H9 (cell line): ENCODE data around the gene EPHA2. TPM values are rescaled to one million over a fixed set of nuclear protein-coding genes. Genes with fewer than 3 reads are reported as not detected.
A peak's percentile ranks its signal among the peaks of the same experiment; 100 is the strongest.

Experiments
- DNase-seq: peaks from one replicate; pipeline ENCODE4 v3.0.0-alpha.2; 2017
- H2AFZ ChIP-seq: one replicate; pipeline ENCODE4 v1.6.1; 2013; ENCODE audit warnings: mild to moderate bottlenecking, low read length, control low read depth, moderate library complexity
- H2AK5ac ChIP-seq: 2 replicates; pipeline ENCODE4 v1.6.1; 2013; ENCODE audit warnings: low read length, control low read depth, mixed read lengths; ENCODE audit not compliant: insufficient read length
- H2BK120ac ChIP-seq: one replicate; pipeline ENCODE4 v1.6.1; 2013; ENCODE audit warnings: low read depth, mild to moderate bottlenecking, low read length, control low read depth, inconsistent platforms; ENCODE audit not compliant: poor library complexity, severe bottlenecking
- H2BK12ac ChIP-seq: 2 replicates; pipeline ENCODE4 v1.6.1; 2013; ENCODE audit warnings: low read length, control low read depth, mixed read lengths, low read depth; ENCODE audit not compliant: insufficient read length
- H2BK15ac ChIP-seq: 2 replicates; pipeline ENCODE4 v1.6.1; 2013; ENCODE audit warnings: low read depth, low read length, control low read depth
- H2BK20ac ChIP-seq: one replicate; pipeline ENCODE4 v1.6.1; 2013; ENCODE audit warnings: low read depth, mild to moderate bottlenecking, low read length, control low read depth, inconsistent platforms; ENCODE audit not compliant: poor library complexity, severe bottlenecking
- H2BK5ac ChIP-seq: 2 replicates; pipeline ENCODE4 v1.6.1; 2013; ENCODE audit warnings: low read length, control low read depth, mixed read lengths; ENCODE audit not compliant: insufficient read length
- H3K14ac ChIP-seq: 2 replicates; pipeline ENCODE4 v1.6.1; 2013; ENCODE audit warnings: low read length, control low read depth; ENCODE audit not compliant: insufficient read depth
- H3K18ac ChIP-seq: 2 replicates; pipeline ENCODE4 v1.6.1; 2013; ENCODE audit warnings: low read depth, mild to moderate bottlenecking, mixed read lengths, low read length, control low read depth; ENCODE audit not compliant: insufficient read length
- H3K23ac ChIP-seq: 2 replicates; pipeline ENCODE4 v1.6.1; 2013; ENCODE audit warnings: low read length, control low read depth, mixed read lengths, low read depth; ENCODE audit not compliant: insufficient read length
- H3K23me2 ChIP-seq: 2 replicates; pipeline ENCODE4 v1.6.1; 2013; ENCODE audit warnings: low read depth, mild to moderate bottlenecking, mixed read lengths, low read length, control low read depth; ENCODE audit not compliant: insufficient read length, poor library complexity, severe bottlenecking
- H3K27ac ChIP-seq: 2 replicates; pipeline ENCODE4 v1.5.1; 2013; ENCODE audit warnings: low read length, control low read depth, mixed read lengths, low read depth; ENCODE audit not compliant: insufficient read length
- H3K27me3 ChIP-seq: 2 replicates; pipeline ENCODE4 v1.6.1; 2013; ENCODE audit warnings: low read length, control low read depth, inconsistent platforms; ENCODE audit not compliant: insufficient read depth
- H3K4ac ChIP-seq: 2 replicates; pipeline ENCODE4 v1.6.1; 2013; ENCODE audit warnings: low read depth, mild to moderate bottlenecking, control low read depth, inconsistent platforms, low read length, moderate library complexity
- H3K4me1 ChIP-seq: 2 replicates; pipeline ENCODE4 v1.6.1; 2013; ENCODE audit warnings: low read length, control low read depth, inconsistent platforms; ENCODE audit not compliant: insufficient read depth
- H3K4me2 ChIP-seq: 2 replicates; pipeline ENCODE4 v1.6.1; 2013; ENCODE audit warnings: low read length, control low read depth, mixed read lengths; ENCODE audit not compliant: insufficient read length, insufficient read depth
- H3K56ac ChIP-seq: 2 replicates; pipeline ENCODE4 v1.6.1; 2013; ENCODE audit warnings: low read depth, mild to moderate bottlenecking, mixed read lengths, low read length, control low read depth; ENCODE audit not compliant: insufficient read length
- H3K79me1 ChIP-seq: 2 replicates; pipeline ENCODE4 v1.6.1; 2013; ENCODE audit warnings: low read depth, mild to moderate bottlenecking, moderate library complexity, low read length, control low read depth, inconsistent platforms; ENCODE audit not compliant: insufficient read depth, poor library complexity, severe bottlenecking
- H3K79me2 ChIP-seq: 2 replicates; pipeline ENCODE4 v1.6.1; 2013; ENCODE audit warnings: low read length, control low read depth, inconsistent platforms; ENCODE audit not compliant: insufficient read depth
- H3K9ac ChIP-seq: 2 replicates; pipeline ENCODE4 v1.6.1; 2013; ENCODE audit warnings: low read length, control low read depth, mixed read lengths; ENCODE audit not compliant: insufficient read length; ENCODE audit errors: extremely low read depth
- H3K9me3 ChIP-seq: one replicate; pipeline ENCODE4 v1.6.1; 2013; ENCODE audit warnings: low read depth, low read length, inconsistent platforms; ENCODE audit not compliant: control insufficient read depth
- H3T11ph ChIP-seq: one replicate; pipeline ENCODE4 v1.6.1; 2013; ENCODE audit warnings: mild to moderate bottlenecking, low read length, control low read depth, inconsistent platforms
- H4K20me1 ChIP-seq: one replicate; pipeline ENCODE4 v1.6.1; 2013; ENCODE audit not compliant: control insufficient read depth, insufficient read length, insufficient read depth
- H4K5ac ChIP-seq: 2 replicates; pipeline ENCODE4 v1.6.1; 2013; ENCODE audit warnings: low read depth, mild to moderate bottlenecking, mixed read lengths, low read length, control low read depth; ENCODE audit not compliant: insufficient read length
- H4K8ac ChIP-seq: replicated peaks from 2 replicates; pipeline ENCODE4 v1.6.1; 2013; ENCODE audit warnings: low read length, control low read depth, mixed read lengths, low read depth; ENCODE audit not compliant: insufficient read length
- H4K91ac ChIP-seq: 2 replicates; pipeline ENCODE4 v1.6.1; 2013; ENCODE audit warnings: low read depth, mild to moderate bottlenecking, moderate library complexity, mixed read lengths, low read length, control low read depth; ENCODE audit not compliant: insufficient read length
- H3K27ac Mint-ChIP-seq, 3 experiments: 2 replicates in 2 of 3; 3 replicates in 1 of 3; pipeline ENCODE4 v1.8.0; 2020 to 2021; ENCODE audit warnings: mixed read lengths in 3 of 3, mild to moderate bottlenecking in 1 of 3, moderate library complexity in 1 of 3
- H3K27me3 Mint-ChIP-seq: 2 replicates; pipeline ENCODE4 v1.8.0; 2021; ENCODE audit warnings: low read depth, mild to moderate bottlenecking, moderate library complexity, mixed read lengths
- H3K36me3 Mint-ChIP-seq, 3 experiments: 2 replicates in 2 of 3; 3 replicates in 1 of 3; pipeline ENCODE4 v1.8.0; 2020 to 2021; ENCODE audit warnings: low read depth in 3 of 3, mixed read lengths in 3 of 3; ENCODE audit not compliant: insufficient read depth in 1 of 3
- H3K4me1 Mint-ChIP-seq, 2 experiments: 2 replicates each; pipeline ENCODE4 v1.8.0; 2020; ENCODE audit warnings: mixed read lengths in 2 of 2
- H3K4me3 Mint-ChIP-seq, 2 experiments: 2 replicates in 1 of 2; 3 replicates in 1 of 2; pipeline ENCODE4 v1.8.0; 2020 to 2021; ENCODE audit warnings: mild to moderate bottlenecking in 2 of 2, mixed read lengths in 2 of 2, moderate library complexity in 1 of 2
- H3K9me3 Mint-ChIP-seq, 2 experiments: 2 replicates in 1 of 2; 3 replicates in 1 of 2; pipeline ENCODE4 v1.8.0; 2020; ENCODE audit warnings: mild to moderate bottlenecking in 2 of 2, mixed read lengths in 2 of 2, moderate library complexity in 1 of 2
- WGBS: extraction: QIAGEN DNeasy Blood & Tissue Kit; methylation state at CpG from one replicate; pipeline ENCODE4 v1.1.7; 2013; ENCODE audit warnings: missing lambda C conversion rate, low lambda C conversion rate, mixed read lengths; ENCODE audit not compliant: insufficient read length; ENCODE audit errors: extremely low coverage; 5-methylcytosine and 5-hydroxymethylcytosine counted together
- total RNA-seq: library from RNA; stranded (reverse); gene quantifications from 2 replicates; pipeline ENCODE4 v1.2.1, GENCODE V29; 2021
- TF ChIP-seq, protein P1 (sequence below): fragments of 200-600 bp; sonication (generic); conservative IDR thresholded peaks from 3 replicates; pipeline ENCODE4 v1.8.0; 2021; ENCODE audit warnings: antibody characterized with exemption, mild to moderate bottlenecking

EPHA2 gene
- total RNA-seq, 1 experiment from 2014 or later = 33.1 TPM

DNA sequence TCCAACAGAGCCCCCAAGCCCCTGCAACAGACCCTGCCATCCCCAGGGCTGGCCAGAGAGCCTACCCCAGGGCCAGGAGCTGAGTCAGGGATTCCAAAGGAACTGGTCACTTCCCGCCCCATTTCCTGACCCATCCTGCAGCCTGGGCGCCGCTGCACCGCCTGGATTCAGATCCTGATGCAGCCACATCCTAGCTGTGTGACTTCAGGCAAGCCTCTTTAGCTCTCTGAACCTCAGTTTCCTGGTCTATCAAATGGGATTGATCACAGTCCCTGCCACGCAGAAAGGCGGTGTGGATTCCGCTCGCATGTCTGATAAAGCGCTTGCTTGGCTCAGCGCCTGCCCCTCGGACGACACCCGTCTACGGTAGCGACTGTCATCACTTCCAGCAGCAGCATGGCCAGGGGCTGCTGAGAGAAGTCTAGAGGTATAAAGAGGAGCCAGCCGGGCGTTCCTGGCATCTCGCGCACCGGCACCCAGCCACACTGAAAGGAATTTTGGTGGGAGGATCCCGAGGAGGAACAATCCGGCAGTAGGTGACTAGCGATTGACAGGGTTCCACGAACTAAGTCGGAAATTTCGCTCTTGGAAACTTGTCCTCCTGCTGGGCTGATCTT is 10.1 kb downstream of the EPHA2 start:
- H3K4me2 ChIP-seq = peak overlapping the region; percentile 46
- H4K20me1 ChIP-seq = no peaks in the 10 kb centered on the region
- Mint-ChIP-seq H3K9me3 (no peaks in the 10 kb centered on the region), H3K36me3 (peaks cover 30 to 80% (median 38%) of the 10 kb centered on the region in 3 experiments; a peak in 6 of 7 replicates), H3K27ac (peak overlapping the region; percentile 77 to 97 (median 92); a peak in 5 of 7 replicates), H3K4me1 (peaks cover 54 to 60% of the 10 kb centered on the region in 2 experiments), H3K27me3 (no peaks in the 10 kb centered on the region), H3K4me3 (peak overlapping the region; percentile 44 to 65; a peak in 4 of 5 replicates)
- peak overlapping the region; percentile 1 for H4K5ac ChIP-seq
- H3K9me3 ChIP-seq = no peaks in the 10 kb centered on the region
- H3K9ac ChIP-seq = no peak overlapping the region
- H3T11ph ChIP-seq = no peak overlapping the region
- peak overlapping the region; percentile 74 for H3K14ac ChIP-seq
- no peak overlapping the region for H3K56ac ChIP-seq
- no peak overlapping the region for H3K23ac ChIP-seq
- peak overlapping the region; percentile 79 for H3K18ac ChIP-seq
- H3K79me2 ChIP-seq = peaks cover 15% of the 10 kb centered on the region; the same call in 1 of the 2 replicates
- H2BK5ac ChIP-seq = no peak overlapping the region
- H2BK120ac ChIP-seq = no peak overlapping the region
- no peaks in the 10 kb centered on the region for H3K27me3 ChIP-seq
- H2AK5ac ChIP-seq = no peak overlapping the region
- H3K79me1 ChIP-seq = peaks cover 10% of the 10 kb centered on the region
- no peak overlapping the region for H2BK15ac ChIP-seq
- H3K27ac ChIP-seq = peak overlapping the region; percentile 64
- TF ChIP-seq, protein P1, sequence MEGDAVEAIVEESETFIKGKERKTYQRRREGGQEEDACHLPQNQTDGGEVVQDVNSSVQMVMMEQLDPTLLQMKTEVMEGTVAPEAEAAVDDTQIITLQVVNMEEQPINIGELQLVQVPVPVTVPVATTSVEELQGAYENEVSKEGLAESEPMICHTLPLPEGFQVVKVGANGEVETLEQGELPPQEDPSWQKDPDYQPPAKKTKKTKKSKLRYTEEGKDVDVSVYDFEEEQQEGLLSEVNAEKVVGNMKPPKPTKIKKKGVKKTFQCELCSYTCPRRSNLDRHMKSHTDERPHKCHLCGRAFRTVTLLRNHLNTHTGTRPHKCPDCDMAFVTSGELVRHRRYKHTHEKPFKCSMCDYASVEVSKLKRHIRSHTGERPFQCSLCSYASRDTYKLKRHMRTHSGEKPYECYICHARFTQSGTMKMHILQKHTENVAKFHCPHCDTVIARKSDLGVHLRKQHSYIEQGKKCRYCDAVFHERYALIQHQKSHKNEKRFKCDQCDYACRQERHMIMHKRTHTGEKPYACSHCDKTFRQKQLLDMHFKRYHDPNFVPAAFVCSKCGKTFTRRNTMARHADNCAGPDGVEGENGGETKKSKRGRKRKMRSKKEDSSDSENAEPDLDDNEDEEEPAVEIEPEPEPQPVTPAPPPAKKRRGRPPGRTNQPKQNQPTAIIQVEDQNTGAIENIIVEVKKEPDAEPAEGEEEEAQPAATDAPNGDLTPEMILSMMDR = no peak
- no peak overlapping the region for H4K8ac ChIP-seq
- H4K91ac ChIP-seq = peak overlapping the region; percentile 69
- WGBS = no CpG with 5 or more reads among the region's 26 CpGs
- no peak overlapping the region for H2AFZ ChIP-seq
- H3K4me1 ChIP-seq = peaks cover 15% of the 10 kb centered on the region
- no peak overlapping the region for H2BK12ac ChIP-seq
- no peak overlapping the region for H3K4ac ChIP-seq
- peaks cover 8% of the 10 kb centered on the region for H3K23me2 ChIP-seq
- no peak overlapping the region for H2BK20ac ChIP-seq
- peak; percentile 80 for DNase-seq
